Stimulated activated naive CD8-positive, alpha-beta T cell treated with anti-CD3 and anti-CD28 coated beads, Interleukin-15, Interleukin-2, amounts not matched to agents 100 ng/mL and 50 ng/mL, for 24 hours (primary cell): ENCODE results near the gene PBX3.

Experiments
- H3K27ac Mint-ChIP-seq: one replicate; pipeline ENCODE4 v1.8.0; 2021; ENCODE audit warnings: mild to moderate bottlenecking, mixed read lengths
- H3K27me3 Mint-ChIP-seq: one replicate; pipeline ENCODE4 v1.8.0; 2021; ENCODE audit warnings: mixed read lengths
- H3K36me3 Mint-ChIP-seq: one replicate; pipeline ENCODE4 v1.8.0; 2021; ENCODE audit warnings: low read depth, mixed read lengths
- H3K4me1 Mint-ChIP-seq: one replicate; pipeline ENCODE4 v1.8.0; 2021; ENCODE audit warnings: low read depth, mixed read lengths
- H3K4me3 Mint-ChIP-seq: one replicate; pipeline ENCODE4 v1.8.0; 2021; ENCODE audit warnings: mild to moderate bottlenecking, mixed read lengths
- H3K9me3 Mint-ChIP-seq: one replicate; pipeline ENCODE4 v1.8.0; 2021; ENCODE audit warnings: mixed read lengths

Gene PBX3

DNA sequence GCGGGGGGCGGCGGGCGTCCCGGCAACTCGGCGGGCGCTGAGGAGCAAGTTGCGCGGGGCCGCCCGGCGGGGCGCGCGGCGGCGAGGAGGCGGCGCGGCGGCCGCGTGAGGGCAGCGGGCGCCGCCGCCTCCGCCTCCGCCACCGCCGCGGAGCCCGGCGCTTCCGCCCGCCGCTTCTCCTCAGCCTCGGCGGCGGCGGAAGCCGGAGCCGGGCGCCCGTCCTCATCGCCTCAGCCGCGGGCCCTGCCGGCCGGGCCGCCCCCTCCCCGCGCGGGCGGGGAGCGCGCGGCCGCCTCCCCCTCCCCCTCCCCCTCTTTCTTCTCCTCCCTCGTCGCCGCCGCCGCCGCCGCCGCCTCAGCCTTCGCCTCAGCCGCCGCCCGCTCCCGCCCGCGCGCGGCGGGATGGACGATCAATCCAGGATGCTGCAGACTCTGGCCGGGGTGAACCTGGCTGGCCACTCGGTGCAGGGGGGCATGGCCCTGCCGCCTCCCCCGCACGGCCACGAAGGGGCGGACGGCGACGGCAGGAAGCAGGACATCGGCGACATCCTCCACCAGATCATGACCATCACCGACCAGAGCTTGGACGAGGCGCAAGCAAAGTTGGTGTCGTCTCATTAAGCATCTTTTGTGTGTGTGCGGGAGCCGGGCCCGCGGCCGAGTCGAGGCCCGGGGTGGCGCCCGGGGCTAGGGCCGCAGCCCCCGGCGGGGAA is at the start of gene PBX3:
PBX3 (plus strand) TSS at position 321 of the 712 bp plus-strand sequence.
- Mint-ChIP-seq H3K27ac (peak within 1 kb of the TSS; percentile 89), H3K4me3 (peak within 1 kb of the TSS; percentile 89), H3K36me3 (peaks cover 25% of the 10 kb centered on the region), H3K27me3 (peaks cover 33% of the 10 kb centered on the region), H3K4me1 (peaks cover 31% of the 10 kb centered on the region), H3K9me3 (no peaks in the 10 kb centered on the region)

GRCh38 chr9:125699870-125700269 is 47.3 kb upstream of the PBX3 start:
- Mint-ChIP-seq H3K27me3 (no peaks in the 10 kb centered on the region), H3K36me3 (peaks cover 34% of the 10 kb centered on the region), H3K9me3 (no peaks in the 10 kb centered on the region), H3K4me3 (no peak overlapping the region), H3K4me1 (peaks cover 74% of the 10 kb centered on the region), H3K27ac (no peak overlapping the region)

DNA sequence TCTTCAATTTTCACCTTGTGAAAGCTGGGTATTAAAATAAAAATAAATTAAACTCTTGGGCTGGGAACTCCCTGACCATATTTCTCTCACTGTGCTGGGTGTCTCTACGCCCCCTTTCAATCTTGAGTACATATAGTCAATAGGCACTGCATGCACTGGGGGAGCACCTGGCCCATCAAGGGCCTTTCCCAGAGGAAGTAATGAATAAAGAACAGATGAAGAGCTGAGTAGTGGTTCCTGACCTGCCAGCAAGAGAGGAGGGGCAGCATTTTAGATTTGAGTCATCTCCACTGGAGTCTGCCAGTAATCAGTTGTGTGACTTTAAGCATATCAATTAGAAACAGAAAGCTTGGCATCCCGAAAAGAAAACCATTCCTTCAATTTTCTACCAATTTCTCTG is 46.4 kb upstream of the PBX3 start:
- Mint-ChIP-seq H3K27ac (peak overlapping the region; percentile 22), H3K36me3 (peaks cover 43% of the 10 kb centered on the region), H3K9me3 (no peaks in the 10 kb centered on the region), H3K4me3 (peak overlapping the region; percentile 59), H3K27me3 (no peaks in the 10 kb centered on the region), H3K4me1 (peaks cover 83% of the 10 kb centered on the region)

- H3K4me1 Mint-ChIP-seq = peaks cover 84% of the 10 kb centered on the region
- H3K9me3 Mint-ChIP-seq = no peaks in the 10 kb centered on the region
- H3K4me3 Mint-ChIP-seq = peak overlapping the region; percentile 47
- peak overlapping the region; percentile 78 for H3K27ac Mint-ChIP-seq
- peaks cover 42% of the 10 kb centered on the region for H3K36me3 Mint-ChIP-seq
- H3K27me3 Mint-ChIP-seq = no peaks in the 10 kb centered on the region
These were observed 45.8 kb upstream of the PBX3 start for GRCh38 chr9:125701351-125701750.

GRCh38 chr9:125703662-125704061 is 43.5 kb upstream of the PBX3 start:
- Mint-ChIP-seq H3K9me3 (no peaks in the 10 kb centered on the region), H3K4me3 (peak overlapping the region; percentile 11), H3K27ac (no peak overlapping the region), H3K4me1 (peaks cover 75% of the 10 kb centered on the region), H3K27me3 (no peaks in the 10 kb centered on the region), H3K36me3 (peaks cover 36% of the 10 kb centered on the region)

DNA sequence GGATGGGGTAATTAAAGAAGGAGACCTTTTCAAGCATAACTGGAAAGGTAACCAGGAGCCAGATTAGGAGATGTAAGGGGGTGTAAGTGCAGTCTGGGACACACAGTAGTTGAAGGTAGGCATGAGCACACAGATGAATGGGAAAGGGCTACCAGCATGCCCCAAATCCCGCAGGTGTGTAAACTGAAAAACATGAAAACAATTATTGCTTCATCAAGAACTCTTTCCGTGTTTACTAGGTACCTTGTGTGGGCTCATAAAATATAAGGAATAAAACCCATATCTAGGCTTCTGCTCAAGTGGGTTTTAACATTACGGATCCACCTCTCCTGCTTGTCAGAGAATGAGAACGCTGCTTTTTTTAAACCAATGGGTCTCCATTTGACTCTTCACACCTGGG is 41.3 kb upstream of the PBX3 start:
- Mint-ChIP-seq H3K27ac (peak overlapping the region; percentile 61), H3K9me3 (no peaks in the 10 kb centered on the region), H3K36me3 (peaks cover 33% of the 10 kb centered on the region), H3K4me1 (peaks cover 59% of the 10 kb centered on the region), H3K4me3 (peak overlapping the region; percentile 89), H3K27me3 (peaks cover 5% of the 10 kb centered on the region)

GRCh38 chr9:125706651-125707471 is 40.3 kb upstream of the PBX3 start, which contains the start of gene MAPKAP1:
MAPKAP1 (minus strand) TSS chr9:125707208; CDS start chr9:125672574, 34,634 bp downstream.
- no peaks in the 10 kb centered on the region for H3K9me3 Mint-ChIP-seq
- peak within 1 kb of the TSS; percentile 89 for H3K4me3 Mint-ChIP-seq
- peak within 1 kb of the TSS; percentile 86 for H3K27ac Mint-ChIP-seq
- peaks cover 5% of the 10 kb centered on the region for H3K27me3 Mint-ChIP-seq
- peaks cover 50% of the 10 kb centered on the region for H3K4me1 Mint-ChIP-seq
- H3K36me3 Mint-ChIP-seq = peaks cover 28% of the 10 kb centered on the region

DNA sequence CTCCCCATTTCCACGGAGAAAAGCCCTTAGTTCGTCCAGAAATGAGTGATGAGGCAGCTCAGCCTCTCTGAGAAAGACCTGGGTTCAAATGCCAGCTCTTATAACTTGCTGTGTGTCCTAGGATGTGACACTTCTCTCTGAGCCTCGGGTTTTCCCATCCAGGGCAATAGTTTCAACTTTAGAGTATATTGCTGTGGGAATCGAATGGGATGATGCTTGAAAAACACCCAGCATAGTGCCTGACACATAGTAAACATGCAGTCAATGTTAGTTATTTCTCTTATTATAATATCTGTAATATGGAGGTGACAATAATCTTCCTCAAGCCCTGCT is 39.7 kb upstream of the PBX3 start:
- Mint-ChIP-seq H3K27ac (peak overlapping the region; percentile 86), H3K9me3 (no peaks in the 10 kb centered on the region), H3K36me3 (peaks cover 27% of the 10 kb centered on the region), H3K4me1 (peaks cover 45% of the 10 kb centered on the region), H3K27me3 (peaks cover 5% of the 10 kb centered on the region), H3K4me3 (peak overlapping the region; percentile 89)

GRCh38 chr9:125726456-125727132 is 20.6 kb upstream of the PBX3 start:
- H3K9me3 Mint-ChIP-seq = no peaks in the 10 kb centered on the region

DNA sequence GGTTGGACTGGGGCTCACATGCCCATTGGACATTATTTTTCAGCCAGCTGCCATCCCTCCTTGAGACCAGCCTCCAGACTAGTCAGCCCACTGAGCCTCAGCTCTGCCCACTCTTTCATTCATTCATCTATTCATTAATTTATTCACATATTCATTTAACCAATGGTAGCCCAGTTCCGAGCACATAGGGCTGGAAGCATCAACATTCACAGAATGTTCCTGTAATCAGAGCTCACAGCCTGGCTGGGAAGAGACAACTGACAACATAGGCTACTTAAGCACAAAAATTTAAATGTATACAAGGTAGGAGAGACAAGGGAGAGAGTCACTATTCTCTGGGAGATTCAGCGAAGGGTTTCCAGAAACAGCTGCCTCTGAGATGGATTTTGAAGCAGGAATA is 17.0 kb upstream of the PBX3 start:
- no peak overlapping the region for H3K4me3 Mint-ChIP-seq
- H3K9me3 Mint-ChIP-seq = no peaks in the 10 kb centered on the region
- H3K27me3 Mint-ChIP-seq = peaks cover 4% of the 10 kb centered on the region
- H3K27ac Mint-ChIP-seq = no peak overlapping the region
- H3K4me1 Mint-ChIP-seq = no peaks in the 10 kb centered on the region
- H3K36me3 Mint-ChIP-seq = no peaks in the 10 kb centered on the region

More at GRCh38 chr9:125726456-125727132, 20.6 kb upstream of the PBX3 start:
- Mint-ChIP-seq H3K27me3 (peaks cover 4% of the 10 kb centered on the region), H3K4me3 (no peak overlapping the region), H3K36me3 (no peaks in the 10 kb centered on the region), H3K27ac (no peak overlapping the region), H3K4me1 (no peaks in the 10 kb centered on the region)

GRCh38 chr9:125732562-125732961 is 14.6 kb upstream of the PBX3 start:
- Mint-ChIP-seq H3K9me3 (no peaks in the 10 kb centered on the region), H3K36me3 (no peaks in the 10 kb centered on the region), H3K4me3 (no peak overlapping the region), H3K27ac (no peak overlapping the region), H3K27me3 (peaks cover 4% of the 10 kb centered on the region), H3K4me1 (no peaks in the 10 kb centered on the region)

- peaks cover 17% of the 10 kb centered on the region for H3K27me3 Mint-ChIP-seq
- H3K36me3 Mint-ChIP-seq = no peaks in the 10 kb centered on the region
- H3K27ac Mint-ChIP-seq = no peak overlapping the region
- H3K9me3 Mint-ChIP-seq = no peaks in the 10 kb centered on the region
- H3K4me3 Mint-ChIP-seq = no peak overlapping the region
- no peaks in the 10 kb centered on the region for H3K4me1 Mint-ChIP-seq
These were observed 7.7 kb upstream of the PBX3 start for GRCh38 chr9:125739436-125739835.

DNA sequence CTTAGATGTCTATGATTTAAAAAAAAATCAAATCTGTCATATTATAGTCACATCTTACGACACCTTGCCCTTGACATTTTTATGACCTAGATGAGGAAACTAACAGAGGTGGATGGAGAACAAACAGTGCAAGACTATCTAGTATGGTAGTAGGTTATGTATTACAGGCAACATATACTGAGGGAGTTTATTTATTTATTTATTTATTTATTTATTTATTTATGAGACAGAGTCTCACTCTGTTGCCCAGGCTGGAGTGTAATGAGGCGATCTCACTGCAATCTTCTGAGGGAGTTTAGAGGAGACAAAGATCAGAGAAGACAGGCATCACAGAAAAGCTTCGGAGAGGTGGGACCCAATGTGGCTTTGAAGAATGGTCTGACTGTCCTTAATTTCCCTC is 4.5 kb upstream of the PBX3 start:
- Mint-ChIP-seq H3K27me3 (peaks cover 26% of the 10 kb centered on the region), H3K27ac (no peak overlapping the region), H3K4me3 (no peak overlapping the region), H3K9me3 (no peaks in the 10 kb centered on the region), H3K36me3 (no peaks in the 10 kb centered on the region), H3K4me1 (peaks cover 9% of the 10 kb centered on the region)

DNA sequence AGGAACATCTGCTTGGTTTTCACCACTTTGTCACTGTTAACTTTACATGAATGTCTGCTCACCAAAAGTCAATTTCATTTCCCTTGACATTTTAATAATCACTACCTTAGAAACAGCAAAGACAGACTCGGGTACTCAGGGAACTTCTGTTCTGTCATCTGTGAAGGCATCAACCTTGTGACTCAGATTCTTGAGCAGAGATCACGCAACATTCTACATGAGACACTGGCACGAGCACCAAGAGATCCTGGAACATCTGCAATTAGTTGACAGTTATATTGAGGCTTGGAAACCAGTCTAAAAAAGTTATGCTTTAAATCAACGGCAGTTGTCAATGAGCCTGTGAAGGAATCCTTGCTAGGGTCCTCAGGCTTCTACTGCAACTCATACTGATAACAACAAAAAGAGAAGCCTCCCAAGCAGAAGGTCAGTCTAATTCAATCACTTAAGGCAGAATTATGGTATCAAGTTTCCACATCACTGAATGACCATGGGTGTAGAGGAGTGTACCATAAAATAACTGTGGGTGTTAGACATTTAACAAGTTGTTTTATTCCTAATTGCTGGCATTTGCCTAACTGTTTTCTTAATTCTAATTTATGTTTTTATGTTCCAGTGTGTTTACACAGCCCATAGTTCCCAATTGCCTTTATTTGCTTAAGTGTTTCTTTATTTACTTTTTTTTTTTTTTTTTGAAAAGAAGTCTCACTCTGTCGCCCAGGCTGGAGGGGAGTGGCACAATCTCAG is 3.3 kb upstream of the PBX3 start:
- H3K27ac Mint-ChIP-seq = no peak overlapping the region
- peaks cover 2% of the 10 kb centered on the region for H3K36me3 Mint-ChIP-seq
- H3K9me3 Mint-ChIP-seq = no peaks in the 10 kb centered on the region
- peaks cover 16% of the 10 kb centered on the region for H3K4me1 Mint-ChIP-seq
- H3K4me3 Mint-ChIP-seq = no peak overlapping the region
- H3K27me3 Mint-ChIP-seq = peaks cover 29% of the 10 kb centered on the region
